H1 (cell line): Measurements from ENCODE around the gene SH3BP5. TPM values are rescaled to one million over a fixed set of nuclear protein-coding genes. Genes with fewer than 3 reads are reported as not detected.

Experiments
- CTCF ChIA-PET: fragments of 300-600 bp; sonication (Branson Sonifier 250); formaldehyde crosslinking; loops from one replicate; lab custom pipeline; 2021; ENCODE audit not compliant: partially characterized antibody; lab: Charles Lee
- POLR2A ChIA-PET: fragments of 300-600 bp; sonication (Branson Sonifier 250); formaldehyde crosslinking; loops from one replicate; lab custom pipeline; 2021; ENCODE audit warnings: inconsistent platforms; ENCODE audit not compliant: partially characterized antibody; lab: Charles Lee
- DNase-seq, 2 experiments: peaks; one replicate each; pipeline versions ENCODE4 v3.0.0 to v3.0.0-alpha.2; 2010 to 2022; ENCODE audit warnings: low spot score in 2 of 2, low read depth in 1 of 2, mixed read lengths in 1 of 2
- FAIRE-seq: peaks from 2 replicates; lab custom pipeline; 2011; peaks lifted over from hg19 to GRCh38; lab: Jason Lieb, UNC
- H2AFZ ChIP-seq: 2 replicates; pipeline ENCODE4 v1.8.1; 2012; ENCODE audit warnings: low read length, inconsistent platforms
- H2AK5ac ChIP-seq: 2 replicates; pipeline ENCODE4 v1.6.1; 2013; ENCODE audit warnings: low read depth, low read length
- H2BK120ac ChIP-seq: replicated peaks from 2 replicates; pipeline ENCODE3; 2013; ENCODE audit warnings: low read depth, low read length, inconsistent platforms
- H2BK12ac ChIP-seq: 2 replicates; pipeline ENCODE4 v1.6.1; 2013; ENCODE audit warnings: low read depth, low read length
- H2BK15ac ChIP-seq: 2 replicates; pipeline ENCODE4 v1.6.1; 2013; ENCODE audit warnings: low read length
- H2BK20ac ChIP-seq: 2 replicates; pipeline ENCODE4 v1.6.1; 2013; ENCODE audit warnings: low read length
- H2BK5ac ChIP-seq: 2 replicates; pipeline ENCODE4 v1.6.1; 2013; ENCODE audit warnings: low read depth, low read length
- H3K14ac ChIP-seq: 2 replicates; pipeline ENCODE4 v1.6.1; 2013; ENCODE audit warnings: inconsistent platforms; ENCODE audit not compliant: insufficient read length
- H3K18ac ChIP-seq: 2 replicates; pipeline ENCODE4 v1.6.1; 2013; ENCODE audit warnings: low read length; ENCODE audit errors: extremely low read depth
- H3K23ac ChIP-seq: 2 replicates; pipeline ENCODE4 v1.6.1; 2013; ENCODE audit warnings: inconsistent platforms; ENCODE audit not compliant: insufficient read length
- H3K23me2 ChIP-seq: 2 replicates; pipeline ENCODE4 v1.6.1; 2013; ENCODE audit warnings: low read depth, low read length
- H3K27ac ChIP-seq: 2 replicates; pipeline ENCODE4 v1.6.1; 2011; ENCODE audit warnings: low read depth, low read length, inconsistent platforms
- H3K27me3 ChIP-seq, 4 experiments: replicated peaks in 1 of 4; 1 replicate in 1 of 4; 2 replicates in 3 of 4; pipeline versions ENCODE4 v1.6.1 to v1.8.1; 2011 to 2013; ENCODE audit warnings: low read length in 3 of 4, mild to moderate bottlenecking in 3 of 4, inconsistent platforms in 2 of 4, mixed read lengths in 2 of 4, moderate library complexity in 1 of 4; ENCODE audit not compliant: control insufficient read depth in 3 of 4, insufficient read depth in 3 of 4; ENCODE audit errors: extremely low read depth in 1 of 4
- H3K36me3 ChIP-seq, 4 experiments: 2 replicates each; pipeline versions ENCODE4 v1.6.1 to v1.8.1; 2011 to 2013; ENCODE audit warnings: mild to moderate bottlenecking in 4 of 4, low read length in 3 of 4, moderate library complexity in 2 of 4, control low read depth in 1 of 4, inconsistent platforms in 1 of 4; ENCODE audit not compliant: insufficient read depth in 4 of 4, control insufficient read depth in 2 of 4
- H3K4ac ChIP-seq: replicated peaks from 2 replicates; pipeline ENCODE3; 2013; ENCODE audit warnings: low read length, low read depth, mixed read lengths, inconsistent platforms; ENCODE audit not compliant: insufficient read length
- H3K4me1 ChIP-seq, 4 experiments: replicated peaks in 1 of 4; 1 replicate in 1 of 4; 2 replicates in 3 of 4; pipeline versions ENCODE4 v1.6.1 to v1.8.1; 2011 to 2013; ENCODE audit warnings: low read length in 3 of 4, inconsistent platforms in 2 of 4, mixed read lengths in 1 of 4; ENCODE audit not compliant: insufficient read depth in 4 of 4, control insufficient read depth in 3 of 4
- H3K4me2 ChIP-seq, 2 experiments: 2 replicates each; pipeline versions ENCODE4 v1.6.1 to v1.8.1; 2011 to 2013; ENCODE audit warnings: low read depth in 2 of 2, low read length in 2 of 2, control low read depth in 1 of 2, inconsistent platforms in 1 of 2, mild to moderate bottlenecking in 1 of 2; ENCODE audit not compliant: insufficient read depth in 1 of 2
- H3K4me3 ChIP-seq, 4 experiments: fragments of 200-600, 300-600 bp in 1 of 4; sonication (generic), shearing (Covaris generic), sonication (Bioruptor Twin) in 1 of 4; 2 replicates each; pipeline versions ENCODE4 v1.5.1 to v1.8.1; 2011 to 2016; ENCODE audit warnings: low read length in 4 of 4, low read depth in 3 of 4, control low read depth in 2 of 4, inconsistent platforms in 2 of 4, mild to moderate bottlenecking in 2 of 4, mixed read lengths in 1 of 4, moderate library complexity in 1 of 4; ENCODE audit not compliant: insufficient read depth in 2 of 4; ENCODE audit errors: extremely low read depth in 1 of 4
- H3K56ac ChIP-seq: replicated peaks from 2 replicates; pipeline ENCODE3; 2013; ENCODE audit warnings: low read depth, mild to moderate bottlenecking, mixed read lengths, low read length, inconsistent platforms; ENCODE audit not compliant: insufficient read length
- H3K79me1 ChIP-seq: 2 replicates; pipeline ENCODE4 v1.6.1; 2013; ENCODE audit warnings: low read depth, low read length, control low read depth
- H3K79me2 ChIP-seq, 2 experiments: 2 replicates each; pipeline versions ENCODE4 v1.6.1 to v1.8.1; 2012 to 2013; ENCODE audit warnings: low read length in 2 of 2, mild to moderate bottlenecking in 2 of 2, inconsistent platforms in 1 of 2; ENCODE audit not compliant: insufficient read depth in 2 of 2, control insufficient read depth in 1 of 2
- H3K9ac ChIP-seq, 4 experiments: replicated peaks in 1 of 4; 1 replicate in 1 of 4; 2 replicates in 3 of 4; pipeline versions ENCODE4 v1.6.1 to v1.8.1; 2011 to 2013; ENCODE audit warnings: low read depth in 3 of 4, low read length in 3 of 4, control low read depth in 2 of 4, mild to moderate bottlenecking in 2 of 4, moderate library complexity in 2 of 4, inconsistent platforms in 1 of 4; ENCODE audit errors: extremely low read depth in 1 of 4
- H3K9me3 ChIP-seq, 2 experiments: 2 replicates each; pipeline versions ENCODE4 v1.6.1 to v1.8.1; 2012 to 2013; ENCODE audit warnings: mild to moderate bottlenecking in 2 of 2, moderate library complexity in 2 of 2, control low read depth in 1 of 2, inconsistent platforms in 1 of 2, low read depth in 1 of 2, low read length in 1 of 2, mixed read lengths in 1 of 2; ENCODE audit not compliant: insufficient read depth in 2 of 2
- H4K20me1 ChIP-seq, 2 experiments: replicated peaks in 1 of 2; 2 replicates each; pipeline versions ENCODE3 to v1.8.1; 2011 to 2013; ENCODE audit warnings: inconsistent platforms in 2 of 2, low read length in 2 of 2, mild to moderate bottlenecking in 1 of 2; ENCODE audit not compliant: insufficient read depth in 2 of 2, control insufficient read depth in 1 of 2
- H4K5ac ChIP-seq: 2 replicates; pipeline ENCODE4 v1.6.1; 2013; ENCODE audit warnings: low read length, low read depth, mixed read lengths, inconsistent platforms; ENCODE audit not compliant: insufficient read length
- H4K8ac ChIP-seq: 2 replicates; pipeline ENCODE4 v1.8.0; 2013; ENCODE audit warnings: mild to moderate bottlenecking, moderate library complexity, low read length, inconsistent platforms; ENCODE audit not compliant: insufficient read depth; ENCODE audit errors: extremely low read depth
- H4K91ac ChIP-seq: replicated peaks from 2 replicates; pipeline ENCODE3; 2013; ENCODE audit warnings: low read length, mixed read lengths, inconsistent platforms; ENCODE audit not compliant: insufficient read length
- E2F6 ChIP-seq: IDR thresholded peaks from 2 replicates; pipeline ENCODE4 v1.6.1; 2012; ENCODE audit warnings: inconsistent platforms
- MAX ChIP-seq: IDR thresholded peaks from 2 replicates; pipeline ENCODE4 v1.6.1; 2012; ENCODE audit warnings: inconsistent platforms
- TBP ChIP-seq: IDR thresholded peaks from 2 replicates; pipeline ENCODE4 v1.6.1; 2011; ENCODE audit warnings: low read depth, low read length, improper control_type of control experiment
- WGBS, 2 experiments: shearing (Covaris generic) in 1 of 2; methylation state at CpG; one replicate each; pipeline versions ENCODE4 v1.1.6 to v1.1.7; 2013 to 2015; ENCODE audit warnings: low lambda C conversion rate in 2 of 2, mixed read lengths in 2 of 2, inconsistent platforms in 1 of 2, low coverage in 1 of 2, missing lambda C conversion rate in 1 of 2; ENCODE audit not compliant: insufficient replicate concordance in 2 of 2, insufficient coverage in 1 of 2, insufficient read length in 1 of 2; ENCODE audit errors: extremely low coverage in 1 of 2, missing lambda C conversion rate in 1 of 2; 5-methylcytosine and 5-hydroxymethylcytosine counted together
- polyA plus RNA-seq, 7 experiments: library from polyadenylated mRNA; depleted of rRNA in 3 of 7; stranded (reverse) in 5 of 7; unstranded in 2 of 7; fragments of >200 nt in 5 of 7; fragments of 200-250 nt in 2 of 7; gene quantifications; 1 replicate in 5 of 7; 2 replicates in 1 of 7; 4 replicates in 1 of 7; pipeline versions ENCODE4 v1.2.1 to v1.2.3, GENCODE V29; 2011 to 2013; ENCODE audit warnings: missing spikeins in 2 of 7, mixed read lengths in 2 of 7
- total RNA-seq: library from RNA; stranded (reverse); fragmentation: NEBNext Ultra II Directional; extraction: Animal tissue kit (Norgen Biotek cat#: 25700); gene quantifications from 2 replicates; pipeline ENCODE4 v1.2.1, GENCODE V29; 2021

Gene SH3BP5
- total and polyA plus RNA-seq, 2 of the 8 experiments (the other 6 are each of a cell fraction or from before 2014, with no cell fraction given) = 7.1 to 9.7 TPM

- no peak overlapping the region for H4K8ac ChIP-seq
- H3K79me2 ChIP-seq = no peaks in the 10 kb centered on the region
- no peak overlapping the region for H4K5ac ChIP-seq
- DNase-seq (no peak), FAIRE-seq (no peak)
- no peaks in the 10 kb centered on the region for H3K23me2 ChIP-seq
- no peak overlapping the region for H2BK12ac ChIP-seq
- no peak overlapping the region for H3K4me2 ChIP-seq
- H4K91ac ChIP-seq = no peak overlapping the region
- H3K4me3 ChIP-seq = no peak overlapping the region
- 91% methylated on average over 3 of the region's 3 CpGs; no CpG with 5 or more reads in 1 of the 2 experiments for WGBS, 2 experiments
- no peaks in the 10 kb centered on the region for H3K27me3 ChIP-seq
- no peak overlapping the region; the same call in 1 of the 2 replicates for H2AK5ac ChIP-seq
- H4K20me1 ChIP-seq = no peaks in the 10 kb centered on the region
- no peak overlapping the region for H2BK5ac ChIP-seq
- H3K14ac ChIP-seq = no peak overlapping the region
- no peak overlapping the region for H3K27ac ChIP-seq
- POLR2A ChIA-PET = interaction anchor here (0.6 kb wide), 1 partner anchor 9 kb away, joined by 3 read pairs; no protein-coding TSS in a partner anchor
- no peak overlapping the region for H3K9ac ChIP-seq
- no peak overlapping the region for H2AFZ ChIP-seq
- no peak overlapping the region for H3K56ac ChIP-seq
- no peak overlapping the region for H3K4ac ChIP-seq
- no peak overlapping the region for H2BK15ac ChIP-seq
- CTCF ChIA-PET = interaction anchor here (6.2 kb wide), 1 partner anchor 82 kb away, joined by 25 read pairs; no protein-coding TSS in a partner anchor
- H2BK20ac ChIP-seq = no peak overlapping the region
- no peak overlapping the region for H2BK120ac ChIP-seq
- no peak overlapping the region for H3K23ac ChIP-seq
- H3K36me3 ChIP-seq = no peaks in the 10 kb centered on the region; a peak in 1 of 8 replicates
- H3K18ac ChIP-seq = no peak overlapping the region
- H3K9me3 ChIP-seq = peaks cover 13% of the 10 kb centered on the region in 2 experiments
- no peaks in the 10 kb centered on the region for H3K79me1 ChIP-seq
- TF ChIP-seq E2F6 (peak; percentile 37; the same call in 1 of the 2 replicates), TBP (no peak), MAX (peak; percentile 44; the same call in 1 of the 2 replicates)
- H3K4me1 ChIP-seq = no peaks in the 10 kb centered on the region
Observed at GRCh38 chr3:15350141-15350540, 17.8 kb upstream of the SH3BP5 start.
